Neural progenitor cell (in vitro differentiated cells): ENCODE results near the gene DEFB116.

Experiments used
- EZH2 ChIP-seq: fragments of 200-600 bp; sonication (generic); IDR thresholded peaks from 2 replicates; pipeline ENCODE4 v1.6.1; 2017; ENCODE audit warnings: antibody characterized with exemption, mild to moderate bottlenecking, moderate library complexity
- EZH2phosphoT487 ChIP-seq: fragments of 200-600 bp; sonication (generic); IDR thresholded peaks from 2 replicates; pipeline ENCODE4 v1.6.1; 2017; ENCODE audit warnings: antibody characterized with exemption
- TF ChIP-seq, protein P1 (sequence below): fragments of 200-600 bp; sonication (generic); IDR thresholded peaks from 2 replicates; pipeline ENCODE4 v1.5.1; 2017; ENCODE audit warnings: antibody characterized with exemption, mild to moderate bottlenecking

DNA sequence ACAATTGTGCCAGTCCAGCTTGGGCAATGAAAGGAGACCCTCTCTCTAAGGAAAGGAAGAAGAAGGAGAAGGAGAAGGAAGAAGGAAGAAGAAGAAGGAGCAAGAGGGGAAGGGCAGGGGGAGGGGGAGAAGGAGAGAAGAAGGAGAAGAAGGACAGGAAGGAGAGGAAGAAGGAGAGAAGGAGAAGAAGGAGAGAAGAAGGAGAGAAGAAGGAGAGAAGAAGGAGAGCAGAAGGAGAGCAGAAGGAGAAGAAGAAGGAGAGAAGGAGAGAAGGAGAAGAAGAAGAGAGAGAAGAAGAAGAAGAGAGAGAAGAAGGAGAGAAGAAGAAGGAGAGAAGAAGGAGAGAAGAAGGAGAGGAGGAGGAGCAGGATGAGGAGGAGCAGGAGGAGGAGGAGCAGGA is 22.5 kb upstream of the DEFB116 start:
- TF ChIP-seq, protein P1, sequence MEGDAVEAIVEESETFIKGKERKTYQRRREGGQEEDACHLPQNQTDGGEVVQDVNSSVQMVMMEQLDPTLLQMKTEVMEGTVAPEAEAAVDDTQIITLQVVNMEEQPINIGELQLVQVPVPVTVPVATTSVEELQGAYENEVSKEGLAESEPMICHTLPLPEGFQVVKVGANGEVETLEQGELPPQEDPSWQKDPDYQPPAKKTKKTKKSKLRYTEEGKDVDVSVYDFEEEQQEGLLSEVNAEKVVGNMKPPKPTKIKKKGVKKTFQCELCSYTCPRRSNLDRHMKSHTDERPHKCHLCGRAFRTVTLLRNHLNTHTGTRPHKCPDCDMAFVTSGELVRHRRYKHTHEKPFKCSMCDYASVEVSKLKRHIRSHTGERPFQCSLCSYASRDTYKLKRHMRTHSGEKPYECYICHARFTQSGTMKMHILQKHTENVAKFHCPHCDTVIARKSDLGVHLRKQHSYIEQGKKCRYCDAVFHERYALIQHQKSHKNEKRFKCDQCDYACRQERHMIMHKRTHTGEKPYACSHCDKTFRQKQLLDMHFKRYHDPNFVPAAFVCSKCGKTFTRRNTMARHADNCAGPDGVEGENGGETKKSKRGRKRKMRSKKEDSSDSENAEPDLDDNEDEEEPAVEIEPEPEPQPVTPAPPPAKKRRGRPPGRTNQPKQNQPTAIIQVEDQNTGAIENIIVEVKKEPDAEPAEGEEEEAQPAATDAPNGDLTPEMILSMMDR = no peak
- TF ChIP-seq EZH2 (no peak), EZH2phosphoT487 (no peak)
